Memory B cell (primary cell): ENCODE results near the gene PTGER2.
A peak's percentile ranks its signal among the peaks of the same experiment; 100 is the strongest.

Experiments used
- ATAC-seq: fragments of 150-1000 bp; cut with Tn5 transposase; 2 replicates; pipeline ENCODE4 v1.10.0; 2021; ENCODE audit warnings: low read depth, mild to moderate bottlenecking, moderate library complexity
- DNase-seq, 2 donors: peaks; one replicate each; pipeline ENCODE4 v3.0.0; 2022; ENCODE audit warnings: low spot score in 2 of 2
- H3K27ac Mint-ChIP-seq: one replicate; pipeline ENCODE4 v1.8.0; 2022; ENCODE audit warnings: mild to moderate bottlenecking, moderate library complexity, mixed read lengths
- H3K27me3 Mint-ChIP-seq: one replicate; pipeline ENCODE4 v1.8.0; 2022; ENCODE audit warnings: mixed read lengths
- H3K36me3 Mint-ChIP-seq: one replicate; pipeline ENCODE4 v1.8.0; 2022; ENCODE audit warnings: mild to moderate bottlenecking, mixed read lengths
- H3K4me1 Mint-ChIP-seq: one replicate; pipeline ENCODE4 v1.8.0; 2022; ENCODE audit warnings: mixed read lengths
- H3K4me3 Mint-ChIP-seq: one replicate; pipeline ENCODE4 v1.8.0; 2022; ENCODE audit warnings: mild to moderate bottlenecking, moderate library complexity, mixed read lengths
- H3K9me3 Mint-ChIP-seq: one replicate; pipeline ENCODE4 v1.8.0; 2022; ENCODE audit warnings: mixed read lengths

The PTGER2 gene

GRCh38 chr14:52286661-52287649, 27.2 kb upstream of the PTGER2 start:
- H3K4me3 Mint-ChIP-seq, result no peak overlapping the region
- H3K9me3 Mint-ChIP-seq, result no peaks in the 10 kb centered on the region
- H3K27ac Mint-ChIP-seq, result no peak overlapping the region
- H3K4me1 Mint-ChIP-seq, result no peaks in the 10 kb centered on the region
- H3K36me3 Mint-ChIP-seq, result no peaks in the 10 kb centered on the region
- peaks cover 8% of the 10 kb centered on the region for H3K27me3 Mint-ChIP-seq
- DNase-seq, result no peak
- ATAC-seq, result no peak

DNA sequence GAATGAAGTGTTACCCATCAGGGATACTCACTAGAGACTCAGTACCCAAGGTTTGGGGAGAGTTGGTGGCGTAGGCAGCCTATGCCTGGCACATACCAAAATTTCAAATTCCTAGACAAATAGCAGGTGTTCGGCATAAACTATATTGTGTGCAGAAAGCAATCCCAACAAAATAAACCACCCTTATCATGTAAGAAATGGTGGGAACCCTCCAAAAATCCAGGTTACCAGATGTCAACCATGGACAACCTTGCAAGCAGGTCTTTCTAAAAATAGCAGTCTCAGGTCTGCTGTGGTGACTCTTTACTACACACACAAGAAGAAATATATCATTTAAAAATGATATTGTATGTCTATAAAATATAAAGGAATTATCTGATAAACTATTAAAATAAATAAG, 17.7 kb upstream of the PTGER2 start:
- no peak for DNase-seq
- Mint-ChIP-seq H3K27me3 (peaks cover 2% of the 10 kb centered on the region), H3K36me3 (no peaks in the 10 kb centered on the region), H3K4me1 (no peaks in the 10 kb centered on the region), H3K4me3 (no peak overlapping the region), H3K27ac (no peak overlapping the region), H3K9me3 (no peaks in the 10 kb centered on the region)
- no peak for ATAC-seq

DNA sequence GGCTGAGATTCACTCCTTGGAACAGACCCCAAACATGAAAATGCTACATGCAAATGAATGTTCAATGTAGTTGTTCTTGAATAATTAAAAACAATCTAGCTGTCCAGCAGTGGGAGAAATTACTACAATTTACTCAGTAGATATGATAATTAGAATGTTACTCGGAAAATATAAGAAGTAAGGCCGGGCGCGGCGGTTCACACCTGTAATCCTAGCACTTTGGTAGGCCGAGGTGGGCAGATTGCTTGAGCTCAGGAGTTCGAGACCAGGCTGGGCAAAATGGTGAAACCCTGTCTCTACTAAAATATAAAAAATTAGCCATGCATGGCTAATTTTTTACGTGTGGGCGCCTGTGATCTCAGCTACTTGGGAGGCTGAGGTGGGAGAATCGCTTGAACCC, 15.3 kb upstream of the PTGER2 start:
- Mint-ChIP-seq H3K27ac (no peak overlapping the region), H3K4me3 (no peak overlapping the region), H3K4me1 (no peaks in the 10 kb centered on the region), H3K9me3 (no peaks in the 10 kb centered on the region), H3K27me3 (peaks cover 5% of the 10 kb centered on the region), H3K36me3 (no peaks in the 10 kb centered on the region)
- DNase-seq, result no peak
- ATAC-seq, result no peak

- Mint-ChIP-seq H3K4me3 (no peak overlapping the region), H3K27ac (no peak overlapping the region), H3K27me3 (peaks cover 9% of the 10 kb centered on the region), H3K4me1 (no peaks in the 10 kb centered on the region), H3K36me3 (no peaks in the 10 kb centered on the region), H3K9me3 (no peaks in the 10 kb centered on the region)
- ATAC-seq (peak; percentile 63), DNase-seq (peak in 1 of 2 donors; percentile 31)
Measured at GRCh38 chr14:52299692-52300278, 14.3 kb upstream of the PTGER2 start.

DNA sequence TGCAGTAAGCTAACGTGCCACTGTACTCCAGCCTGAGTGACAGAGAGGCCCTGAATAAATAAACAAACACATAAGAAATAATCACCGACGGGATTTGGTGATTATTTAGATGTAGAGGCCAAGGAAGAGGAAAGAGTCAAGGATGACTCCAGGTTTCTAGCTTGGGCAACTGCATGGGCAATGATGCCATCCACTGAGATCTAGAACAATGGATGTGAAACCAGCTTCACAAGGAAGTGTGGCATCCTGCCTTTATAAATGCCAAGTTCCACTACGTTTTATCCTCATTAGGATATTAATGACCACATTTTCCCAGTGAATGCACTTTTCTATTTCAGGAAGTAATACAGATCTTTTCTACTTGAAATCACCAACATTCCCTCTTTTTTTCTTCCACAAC, 10.9 kb upstream of the PTGER2 start:
- DNase-seq (no peak), ATAC-seq (no peak)
- no peaks in the 10 kb centered on the region for H3K36me3 Mint-ChIP-seq
- no peak overlapping the region for H3K4me3 Mint-ChIP-seq
- H3K27me3 Mint-ChIP-seq, result peaks cover 9% of the 10 kb centered on the region
- H3K4me1 Mint-ChIP-seq, result no peaks in the 10 kb centered on the region
- H3K9me3 Mint-ChIP-seq, result no peaks in the 10 kb centered on the region
- no peak overlapping the region for H3K27ac Mint-ChIP-seq

DNA sequence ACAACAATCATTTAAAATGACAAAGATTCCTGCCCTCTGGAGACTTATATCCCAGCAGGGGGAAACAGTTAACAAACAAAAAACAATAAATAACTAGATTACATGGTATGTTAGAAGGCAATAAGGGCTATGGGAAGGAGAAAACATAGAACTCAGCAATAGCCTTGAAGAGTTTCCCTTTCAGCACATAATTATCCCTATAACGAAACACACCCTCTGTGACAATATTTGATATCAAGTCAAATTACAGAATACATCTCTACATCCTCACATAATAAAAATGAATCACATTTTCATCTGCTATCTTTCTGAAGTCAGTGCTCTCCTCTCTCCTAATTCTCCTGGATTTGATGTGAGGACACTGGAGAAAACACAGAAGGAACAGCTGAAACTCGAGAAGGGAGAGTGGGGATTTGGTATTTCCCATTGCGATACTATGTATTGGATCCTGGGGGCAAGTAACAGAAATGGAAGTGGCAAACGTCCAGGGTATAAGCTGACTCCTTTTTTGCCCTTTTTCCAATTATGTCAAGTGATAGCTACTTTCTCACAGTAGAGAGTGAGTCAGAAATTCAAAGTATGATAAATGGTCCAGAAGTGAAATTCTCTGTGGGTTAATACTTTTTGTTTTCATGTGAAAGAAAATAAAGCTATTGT, 9.7 kb upstream of the PTGER2 start:
- DNase-seq (no peak), ATAC-seq (no peak)
- Mint-ChIP-seq H3K27me3 (peaks cover 9% of the 10 kb centered on the region), H3K36me3 (no peaks in the 10 kb centered on the region), H3K4me3 (no peak overlapping the region), H3K27ac (no peak overlapping the region), H3K4me1 (no peaks in the 10 kb centered on the region), H3K9me3 (no peaks in the 10 kb centered on the region)

GRCh38 chr14:52305014-52305413, 9.1 kb upstream of the PTGER2 start:
- H3K4me1 Mint-ChIP-seq, result no peaks in the 10 kb centered on the region
- no peaks in the 10 kb centered on the region for H3K36me3 Mint-ChIP-seq
- no peak overlapping the region for H3K27ac Mint-ChIP-seq
- H3K27me3 Mint-ChIP-seq, result peaks cover 9% of the 10 kb centered on the region
- ATAC-seq, result no peak
- DNase-seq, result no peak
- H3K9me3 Mint-ChIP-seq, result no peaks in the 10 kb centered on the region
- no peak overlapping the region for H3K4me3 Mint-ChIP-seq

GRCh38 chr14:52307376-52307775, 6.7 kb upstream of the PTGER2 start:
- H3K36me3 Mint-ChIP-seq, result peaks cover 2% of the 10 kb centered on the region
- H3K4me3 Mint-ChIP-seq, result no peak overlapping the region
- DNase-seq, result no peak
- peaks cover 9% of the 10 kb centered on the region for H3K27me3 Mint-ChIP-seq
- H3K27ac Mint-ChIP-seq, result no peak overlapping the region
- ATAC-seq, result no peak
- H3K9me3 Mint-ChIP-seq, result no peaks in the 10 kb centered on the region
- peaks cover 15% of the 10 kb centered on the region for H3K4me1 Mint-ChIP-seq

DNA sequence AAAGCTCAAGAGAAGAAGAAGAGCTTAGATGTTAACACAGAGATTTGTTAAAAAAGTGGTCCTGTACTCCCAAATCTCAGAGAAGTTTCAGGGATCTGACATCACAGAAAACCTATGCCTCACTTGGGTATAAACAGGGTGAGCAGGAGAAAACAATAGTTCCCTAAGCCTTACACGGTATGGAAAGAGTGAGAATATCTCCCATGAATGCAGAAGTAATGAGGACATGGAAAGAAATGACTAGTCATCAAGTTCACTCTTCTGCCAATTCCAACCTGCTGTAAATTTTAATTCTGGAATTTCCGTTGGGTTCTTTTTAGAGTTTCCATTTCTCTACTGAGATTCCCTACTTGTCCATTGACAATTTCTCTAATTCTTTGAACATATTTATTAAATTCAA, 6.2 kb upstream of the PTGER2 start:
- Mint-ChIP-seq H3K4me1 (peaks cover 15% of the 10 kb centered on the region), H3K36me3 (peaks cover 2% of the 10 kb centered on the region)
- no peak for ATAC-seq

DNA sequence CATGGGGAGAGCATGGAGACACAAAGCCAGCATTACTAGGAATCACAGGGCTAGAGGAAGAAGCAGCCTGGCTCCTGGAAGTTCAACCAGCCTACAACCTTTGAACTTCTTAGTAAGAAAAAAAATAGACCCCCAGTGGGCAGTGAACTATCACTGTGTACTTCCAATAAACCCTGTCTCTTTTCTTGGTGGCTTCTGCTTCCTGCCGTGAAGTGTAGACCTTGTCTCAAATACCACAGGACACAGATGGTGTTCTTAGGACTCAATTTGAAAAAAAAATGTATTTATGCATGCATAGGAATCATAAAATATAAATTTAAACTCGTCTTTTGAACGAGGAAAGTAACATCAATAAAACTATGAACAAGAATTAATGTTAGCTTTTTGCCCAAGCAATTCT, 3.6 kb upstream of the PTGER2 start:
- Mint-ChIP-seq H3K27ac (no peak overlapping the region), H3K9me3 (no peaks in the 10 kb centered on the region), H3K36me3 (peaks cover 2% of the 10 kb centered on the region), H3K4me3 (no peak overlapping the region), H3K4me1 (peaks cover 36% of the 10 kb centered on the region), H3K27me3 (peaks cover 17% of the 10 kb centered on the region)
- DNase-seq (no peak), ATAC-seq (no peak)

More for the DNA sequence above, 6.2 kb upstream of the PTGER2 start:
- no peak overlapping the region for H3K27ac Mint-ChIP-seq
- no peaks in the 10 kb centered on the region for H3K9me3 Mint-ChIP-seq
- DNase-seq, result no peak
- no peak overlapping the region for H3K4me3 Mint-ChIP-seq
- H3K27me3 Mint-ChIP-seq, result peaks cover 9% of the 10 kb centered on the region

DNA sequence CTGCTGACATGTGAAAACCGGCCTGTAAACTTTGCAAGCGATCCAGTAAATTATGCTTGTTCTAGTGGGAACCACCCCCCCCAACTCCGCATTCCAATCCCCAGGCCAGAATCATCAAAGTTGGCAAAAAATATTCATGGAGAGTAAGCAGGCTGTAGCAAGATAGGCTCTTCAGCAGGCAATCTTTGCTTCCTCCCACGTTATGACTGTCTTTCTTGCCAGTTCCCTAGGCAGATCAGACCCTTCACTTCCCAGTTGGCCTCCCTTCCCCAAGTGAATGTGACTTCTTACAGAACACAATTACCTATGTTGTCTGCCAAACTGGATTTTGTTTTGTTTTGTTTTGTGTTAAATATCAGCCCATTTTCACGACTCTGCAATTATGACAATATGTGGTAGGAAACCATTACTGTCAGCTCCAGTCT, 1.2 kb upstream of the PTGER2 start:
- H3K27me3 Mint-ChIP-seq, result peaks cover 24% of the 10 kb centered on the region
- ATAC-seq (no peak), DNase-seq (no peak)
- H3K36me3 Mint-ChIP-seq, result peaks cover 2% of the 10 kb centered on the region
- no peak overlapping the region for H3K27ac Mint-ChIP-seq
- peaks cover 37% of the 10 kb centered on the region for H3K4me1 Mint-ChIP-seq
- peak overlapping the region; percentile 87 for H3K4me3 Mint-ChIP-seq
- no peaks in the 10 kb centered on the region for H3K9me3 Mint-ChIP-seq

- no peaks in the 10 kb centered on the region for H3K9me3 Mint-ChIP-seq
- ATAC-seq, result no peak
- no peak overlapping the region for H3K27ac Mint-ChIP-seq
- H3K4me3 Mint-ChIP-seq, result peak overlapping the region; percentile 87
- peaks cover 2% of the 10 kb centered on the region for H3K36me3 Mint-ChIP-seq
- H3K27me3 Mint-ChIP-seq, result peaks cover 24% of the 10 kb centered on the region
- H3K4me1 Mint-ChIP-seq, result peaks cover 37% of the 10 kb centered on the region
- DNase-seq, result no peak
Measured at GRCh38 chr14:52313462-52313861, 650 bp upstream of the PTGER2 start.

DNA sequence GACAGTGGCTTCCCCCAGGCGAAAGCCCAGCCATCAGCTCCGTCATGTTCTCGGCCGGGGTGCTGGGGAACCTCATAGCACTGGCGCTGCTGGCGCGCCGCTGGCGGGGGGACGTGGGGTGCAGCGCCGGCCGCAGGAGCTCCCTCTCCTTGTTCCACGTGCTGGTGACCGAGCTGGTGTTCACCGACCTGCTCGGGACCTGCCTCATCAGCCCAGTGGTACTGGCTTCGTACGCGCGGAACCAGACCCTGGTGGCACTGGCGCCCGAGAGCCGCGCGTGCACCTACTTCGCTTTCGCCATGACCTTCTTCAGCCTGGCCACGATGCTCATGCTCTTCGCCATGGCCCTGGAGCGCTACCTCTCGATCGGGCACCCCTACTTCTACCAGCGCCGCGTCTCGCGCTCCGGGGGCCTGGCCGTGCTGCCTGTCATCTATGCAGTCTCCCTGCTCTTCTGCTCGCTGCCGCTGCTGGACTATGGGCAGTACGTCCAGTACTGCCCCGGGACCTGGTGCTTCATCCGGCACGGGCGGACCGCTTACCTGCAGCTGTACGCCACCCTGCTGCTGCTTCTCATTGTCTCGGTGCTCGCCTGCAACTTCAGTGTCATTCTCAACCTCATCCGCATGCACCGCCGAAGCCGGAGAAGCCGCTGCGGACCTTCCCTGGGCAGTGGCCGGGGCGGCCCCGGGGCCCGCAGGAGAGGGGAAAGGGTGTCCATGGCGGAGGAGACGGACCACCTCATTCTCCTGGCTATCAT, 663 bp downstream of the PTGER2 start:
- Mint-ChIP-seq H3K27me3 (peaks cover 25% of the 10 kb centered on the region), H3K27ac (no peak overlapping the region), H3K4me3 (peak overlapping the region; percentile 87), H3K36me3 (peaks cover 2% of the 10 kb centered on the region), H3K4me1 (peaks cover 37% of the 10 kb centered on the region), H3K9me3 (no peaks in the 10 kb centered on the region)
- DNase-seq, result peak; percentile 7 to 31
- peak; percentile 20 for ATAC-seq

- H3K36me3 Mint-ChIP-seq, result peaks cover 2% of the 10 kb centered on the region
- H3K9me3 Mint-ChIP-seq, result no peaks in the 10 kb centered on the region
- peaks cover 37% of the 10 kb centered on the region for H3K4me1 Mint-ChIP-seq
- H3K27ac Mint-ChIP-seq, result no peak overlapping the region
- no peak for ATAC-seq
- H3K27me3 Mint-ChIP-seq, result peaks cover 25% of the 10 kb centered on the region
- DNase-seq, result no peak
- peak overlapping the region; percentile 87 for H3K4me3 Mint-ChIP-seq
Measured at GRCh38 chr14:52315355-52315718, 1.2 kb downstream of the PTGER2 start.
